SK-N-SH (cell line): ENCODE data around the gene SLC2A10.

Source experiments
- CTCF ChIP-seq: fragments of 200-600 bp; sonication (generic); IDR thresholded peaks from 2 replicates; pipeline ENCODE4 v1.6.1; 2017; ENCODE audit warnings: antibody characterized with exemption, mild to moderate bottlenecking, moderate library complexity
- ELF1 ChIP-seq: IDR thresholded peaks from 2 replicates; pipeline ENCODE4 v1.4.0; 2012
- EP300 ChIP-seq, 2 experiments: IDR thresholded peaks; 2 replicates each; pipeline versions ENCODE4 v1.4.0 to v1.6.1; 2012; ENCODE audit warnings: borderline replicate concordance in 1 of 2, low read depth in 1 of 2, low read length in 1 of 2
- EZH2phosphoT487 ChIP-seq: fragments of 200-600 bp; sonication (generic); IDR thresholded peaks from 2 replicates; pipeline ENCODE4 v1.6.1; 2017; ENCODE audit warnings: low read depth, mixed run types, mild to moderate bottlenecking, antibody characterized with exemption, moderate library complexity, borderline replicate concordance
- GATA2 ChIP-seq: sonication (generic); formaldehyde crosslinking; IDR thresholded peaks from 2 replicates; pipeline ENCODE4 v1.5.0; 2020; ENCODE audit warnings: mild to moderate bottlenecking, missing genetic modification reagents
- IRF3 ChIP-seq: fragments of 150-350 bp; IDR thresholded peaks from 2 replicates; pipeline ENCODE4 v1.6.1; 2016; ENCODE audit warnings: mild to moderate bottlenecking, low read depth, low read length
- JUND ChIP-seq: IDR thresholded peaks from 2 replicates; pipeline ENCODE4 v1.4.0; 2012
- MAX ChIP-seq: IDR thresholded peaks from 2 replicates; pipeline ENCODE4 v1.4.0; 2012; ENCODE audit warnings: low read depth
- NFIC ChIP-seq: IDR thresholded peaks from 2 replicates; pipeline ENCODE4 v1.4.0; 2012; ENCODE audit warnings: borderline replicate concordance
- POLR2AphosphoS5 ChIP-seq: IDR thresholded peaks from 2 replicates; pipeline ENCODE4 v1.6.1; 2012; ENCODE audit warnings: low read depth, low read length
- RFX5 ChIP-seq: IDR thresholded peaks from 2 replicates; pipeline ENCODE4 v1.6.1; 2012; ENCODE audit warnings: mild to moderate bottlenecking, improper control_type of control experiment, low read length
- TAF1 ChIP-seq: IDR thresholded peaks from 2 replicates; pipeline ENCODE4 v1.6.1; 2012; ENCODE audit warnings: low read depth, mild to moderate bottlenecking, low read length, moderate library complexity, borderline replicate concordance
- YY1 ChIP-seq: IDR thresholded peaks from 2 replicates; pipeline ENCODE4 v1.4.0; 2012; ENCODE audit warnings: low read depth, mild to moderate bottlenecking
- ZBTB33 ChIP-seq: IDR thresholded peaks from 2 replicates; pipeline ENCODE4 v1.4.0; 2012; ENCODE audit warnings: low read depth, borderline replicate concordance

- TF ChIP-seq CTCF (no peak), IRF3 (no peak), POLR2AphosphoS5 (no peak), RFX5 (no peak), ZBTB33 (no peak), GATA2 (CRISPR knock-in tag) (no peak), TAF1 (no peak), JUND (no peak), NFIC (no peak), ELF1 (no peak), EZH2phosphoT487 (no peak), YY1 (no peak), MAX (no peak), EP300 (IDR thresholded peaks at IDR 0.05; ENCODE audit: borderline replicate concordance in 1 of 2, low read depth in 1 of 2, low read length in 1 of 2) (no peak)
Observed at GRCh38 chr20:46758929-46759669, 49.6 kb downstream of the SLC2A10 start.
